Kidney tubule cell (primary cell): ENCODE data around the gene KRCC1.
"Not testable (repeated sequence)": the region's sequence is repeated elsewhere in the genome, so short reads cannot be mapped to it uniquely, and the experiment has no call there.

Source experiments
- DNase-seq: peaks from one replicate; pipeline ENCODE4 v3.0.0-alpha.2; 2018; ENCODE audit warnings: low spot score

Gene KRCC1

DNA sequence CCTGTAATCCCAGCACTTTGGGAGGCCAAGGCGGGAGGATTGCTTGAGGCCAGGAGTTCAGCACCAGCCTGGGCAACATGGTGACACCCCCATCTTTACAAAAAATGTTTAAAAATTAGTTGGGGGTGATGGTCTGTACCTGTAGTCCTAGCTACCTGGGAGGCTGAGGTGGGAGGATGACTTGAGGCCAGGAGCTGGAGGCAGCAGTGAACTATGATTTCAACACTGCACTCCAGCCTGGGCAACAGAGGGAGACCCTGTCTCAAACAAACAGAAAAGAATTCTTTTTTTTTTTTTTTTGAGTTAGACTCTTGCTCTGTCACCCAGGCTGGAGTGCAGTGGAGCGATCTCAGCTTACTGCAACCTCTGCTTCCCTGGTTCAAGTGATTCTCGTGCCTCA, 55.1 kb downstream of the KRCC1 start:
- DNase-seq: not testable (repeated sequence)

DNA sequence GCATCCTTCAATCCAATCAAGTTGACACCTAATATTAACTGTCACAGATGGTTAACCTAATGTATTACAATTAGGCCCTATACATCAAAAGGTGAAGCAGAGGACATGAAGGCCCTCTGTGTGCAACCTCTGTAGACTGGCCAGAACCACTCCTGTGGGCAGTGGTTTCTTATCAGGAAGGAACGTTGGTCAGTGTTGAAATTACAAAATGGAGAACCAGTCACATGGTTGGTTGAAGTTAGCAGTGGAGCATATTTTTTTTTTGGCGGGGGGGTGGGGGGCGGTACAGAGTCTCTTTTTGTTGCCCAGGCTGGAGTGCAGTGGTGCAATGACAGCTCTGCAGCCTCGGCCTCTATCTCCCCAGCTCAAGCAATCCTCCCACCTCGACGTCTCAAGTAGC, 59.0 kb downstream of the KRCC1 start:
- DNase-seq: no peak

DNA sequence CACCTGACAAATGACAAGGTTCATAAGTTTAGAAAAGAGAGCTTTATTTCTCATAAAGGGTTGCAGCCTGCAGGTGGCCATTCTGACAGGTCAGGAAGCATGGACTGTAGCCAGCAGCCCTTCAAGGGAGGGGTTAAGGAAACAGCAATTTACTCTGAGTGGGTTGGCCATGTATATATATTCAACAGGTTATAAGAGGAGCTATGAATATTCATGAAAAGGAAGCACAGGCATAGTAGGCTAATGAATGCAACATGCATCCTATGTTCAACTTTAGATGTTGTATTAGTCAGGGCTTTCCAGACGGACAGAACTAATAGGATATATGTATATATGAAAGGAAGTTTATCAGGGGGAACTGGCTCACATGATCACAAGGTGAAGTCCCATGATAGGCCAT, 59.8 kb downstream of the KRCC1 start:
- no peak for DNase-seq

DNA sequence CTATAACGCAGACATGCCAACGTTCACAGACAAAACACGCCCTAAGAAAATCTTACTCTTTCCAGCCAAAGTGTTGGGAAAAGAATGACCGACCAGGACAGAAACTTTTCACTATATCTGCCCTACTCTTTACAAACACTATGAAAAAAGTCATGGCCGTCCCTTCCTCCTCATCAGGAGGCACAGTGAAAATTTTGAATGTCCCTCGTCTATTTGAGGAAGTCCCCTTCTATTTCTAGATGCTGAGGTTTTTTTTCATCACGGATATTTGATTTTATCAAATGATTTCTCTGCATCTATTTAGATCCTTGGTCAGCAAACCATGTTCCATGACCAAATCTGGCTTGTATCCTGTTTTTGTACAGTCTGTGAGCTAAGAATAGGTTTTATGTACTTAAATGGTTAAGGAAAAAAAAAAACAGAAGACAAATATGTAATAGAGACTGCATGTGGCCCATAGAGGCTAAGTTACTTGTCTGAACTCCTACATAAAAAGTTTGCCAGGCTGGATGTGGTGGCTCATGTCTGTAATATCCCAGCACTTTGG, 61.2 kb downstream of the KRCC1 start:
- not testable (repeated sequence) for DNase-seq

DNA sequence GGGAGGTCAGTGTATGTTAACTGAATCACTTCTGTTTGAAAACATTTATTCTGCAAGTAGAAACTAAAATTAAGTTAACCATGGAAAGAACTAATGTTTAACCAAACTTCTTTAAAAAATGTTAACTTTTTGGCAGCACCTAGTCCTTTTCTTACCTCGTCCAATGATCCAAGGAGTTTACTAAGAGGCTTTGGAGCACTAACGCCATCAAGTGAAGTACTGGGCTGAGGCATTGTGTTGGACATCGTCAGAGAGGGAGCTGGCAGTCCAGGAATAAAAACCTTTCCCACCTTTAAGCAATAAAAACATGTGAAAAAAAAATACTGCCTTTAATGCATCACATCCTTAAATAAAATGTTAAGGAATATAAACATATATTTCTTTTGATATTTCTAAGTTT, 63.0 kb downstream of the KRCC1 start:
- not testable (repeated sequence) for DNase-seq

DNA sequence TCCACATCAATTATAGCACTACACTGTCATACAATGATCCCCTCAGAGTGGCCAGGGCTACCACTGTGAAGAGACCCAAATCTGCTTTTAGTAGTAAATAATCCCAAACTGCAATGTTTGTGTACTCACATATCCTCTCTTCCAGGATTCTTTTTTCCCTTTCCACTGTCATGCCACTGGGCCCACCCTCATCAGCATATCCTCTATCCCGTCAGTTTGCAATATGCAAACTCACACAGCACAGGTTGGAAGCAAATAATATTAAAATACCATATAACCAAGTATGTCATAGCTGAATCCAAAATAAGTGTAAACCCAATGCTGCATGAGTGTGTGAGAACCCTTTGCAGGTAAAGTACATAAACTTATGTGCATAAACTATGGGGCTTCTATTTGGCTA, 68.1 kb downstream of the KRCC1 start:
- DNase-seq: not testable (repeated sequence)

DNA sequence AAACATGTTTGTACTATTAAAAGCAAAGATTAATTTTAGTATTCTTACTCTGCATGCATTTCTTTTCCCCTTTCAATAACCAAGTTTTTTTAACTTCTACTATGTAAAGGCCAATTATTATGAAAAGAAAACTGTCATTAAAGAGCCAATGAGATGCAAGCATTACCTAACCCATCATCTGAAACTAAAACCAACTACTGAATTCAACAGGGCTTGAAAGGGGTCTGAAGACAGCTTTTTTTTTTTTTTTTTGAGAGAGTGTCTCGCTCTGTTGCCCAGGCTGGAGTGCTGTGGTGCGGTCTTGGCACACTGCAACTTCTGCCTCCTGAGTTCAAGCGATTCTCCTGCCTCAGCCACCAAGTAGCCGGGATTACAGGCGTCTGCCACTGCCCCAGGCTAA, 69.7 kb downstream of the KRCC1 start:
- not testable (repeated sequence) for DNase-seq

DNA sequence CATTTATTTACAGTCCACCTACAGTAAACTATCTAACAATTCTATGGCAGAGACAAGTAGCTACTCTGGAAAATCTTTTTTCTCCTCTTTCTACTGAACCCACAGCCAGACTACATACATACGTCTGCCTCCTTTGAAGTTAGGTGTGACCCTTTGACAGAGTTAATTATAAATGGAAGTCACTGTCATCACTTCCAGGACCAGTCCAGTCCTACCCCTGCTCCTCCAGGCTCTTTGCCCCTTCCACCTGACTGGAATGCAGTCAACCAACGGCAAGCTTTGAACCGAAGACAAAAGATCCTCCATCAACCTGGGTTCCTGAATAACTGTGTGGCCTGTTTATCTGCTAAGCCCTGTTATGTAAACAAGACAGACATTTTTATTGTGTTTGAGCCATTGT, 74.4 kb downstream of the KRCC1 start:
- not testable (repeated sequence) for DNase-seq
